B cell (primary cell): ENCODE results near the gene TOR1AIP2. TPM values are rescaled to one million over a fixed set of nuclear protein-coding genes. Genes with fewer than 3 reads are reported as not detected.

ENCODE experiments used
- ATAC-seq: fragments of 200-7000 bp; cut with Tn5 transposase; one replicate; pipeline ENCODE4 v1.10.0; 2021; ENCODE audit warnings: low read depth, mild to moderate bottlenecking, moderate number of reproducible peaks, moderate library complexity
- CTCF ChIA-PET: fragments of 350-600 bp; sonication (Branson Sonifier 250); formaldehyde crosslinking; loops from one replicate; lab custom pipeline; 2021; ENCODE audit warnings: antibody characterized with exemption, inconsistent platforms; lab: Charles Lee
- POLR2A ChIA-PET: fragments of 350-600 bp; sonication (Branson Sonifier 250); formaldehyde crosslinking; loops from one replicate; lab custom pipeline; 2021; ENCODE audit warnings: antibody characterized with exemption; lab: Charles Lee
- DNase-seq: peaks from one replicate; pipeline ENCODE4 v3.0.0; 2013
- H2AFZ ChIP-seq: 2 replicates; pipeline ENCODE4 v1.6.1; 2012; ENCODE audit warnings: mild to moderate bottlenecking, low read depth, low read length; ENCODE audit not compliant: insufficient read depth, poor library complexity, severe bottlenecking
- H3K27ac ChIP-seq, 2 donors: 1 replicate in 1 of 2; 2 replicates in 1 of 2; pipeline ENCODE4 v1.5.1; 2012 to 2013; ENCODE audit warnings: low read length in 2 of 2, mild to moderate bottlenecking in 2 of 2, moderate library complexity in 1 of 2
- H3K27me3 ChIP-seq, 4 experiments: fragments of 200-600 bp in 1 of 4; sonication (generic) in 1 of 4; replicated peaks in 1 of 4; 1 replicate in 2 of 4; 2 replicates in 2 of 4; pipeline versions ENCODE4 v1.6.1 to v1.7.0; 2013 to 2016; ENCODE audit warnings: low read length in 3 of 4, mild to moderate bottlenecking in 2 of 4, mixed read lengths in 1 of 4, moderate library complexity in 1 of 4; ENCODE audit not compliant: insufficient read depth in 4 of 4, control insufficient read depth in 3 of 4; ENCODE audit errors: control extremely low read depth in 1 of 4
- H3K36me3 ChIP-seq, 2 experiments: replicated peaks in 1 of 2; 1 replicate in 1 of 2; 2 replicates in 1 of 2; pipeline versions ENCODE4 v1.6.1 to v1.7.1; 2013; ENCODE audit warnings: low read length in 1 of 2; ENCODE audit not compliant: insufficient read depth in 2 of 2, control insufficient read depth in 1 of 2; ENCODE audit errors: control extremely low read depth in 1 of 2, extremely low read depth in 1 of 2
- H3K4me1 ChIP-seq, 2 donors: fragments of 200-600 bp in 1 of 2; sonication (generic) in 1 of 2; 1 replicate in 1 of 2; 2 replicates in 1 of 2; pipeline versions ENCODE4 v1.5.1 to v1.6.1; 2013 to 2017; ENCODE audit warnings: low read length in 2 of 2; ENCODE audit not compliant: control insufficient read depth in 2 of 2, insufficient read depth in 2 of 2
- H3K4me2 ChIP-seq: replicated peaks from 2 replicates; pipeline ENCODE3; 2012; ENCODE audit warnings: mild to moderate bottlenecking, low read depth, low read length; ENCODE audit not compliant: poor library complexity, severe bottlenecking
- H3K4me3 ChIP-seq, 5 experiments: fragments of 200-600 bp in 1 of 5; sonication (generic) in 1 of 5; 1 replicate in 3 of 5; 2 replicates in 2 of 5; pipeline versions ENCODE4 v1.5.1 to v1.7.0; 2011 to 2016; ENCODE audit warnings: low read length in 4 of 5, mild to moderate bottlenecking in 4 of 5, low read depth in 2 of 5, control low read depth in 1 of 5, moderate library complexity in 1 of 5; ENCODE audit not compliant: insufficient read depth in 1 of 5; ENCODE audit errors: control extremely low read depth in 1 of 5, extremely low read depth in 1 of 5
- H3K79me2 ChIP-seq: fragments of 200-600 bp; sonication (generic); one replicate; pipeline ENCODE4 v1.6.0; 2016; ENCODE audit warnings: low read length; ENCODE audit not compliant: control insufficient read depth, insufficient read depth
- H3K9ac ChIP-seq: fragments of 200-600 bp; sonication (generic); 2 replicates; pipeline ENCODE4 v1.6.1; 2017; ENCODE audit warnings: mild to moderate bottlenecking, low read length, moderate library complexity
- H3K9me3 ChIP-seq, 3 donors: one replicate each; pipeline versions ENCODE4 v1.6.1 to v1.7.1; 2013; ENCODE audit warnings: low read length in 2 of 3; ENCODE audit not compliant: control insufficient read depth in 2 of 3, insufficient read depth in 1 of 3; ENCODE audit errors: control extremely low read depth in 1 of 3
- H4K20me1 ChIP-seq: 2 replicates; pipeline ENCODE4 v1.6.0; 2012; ENCODE audit warnings: mild to moderate bottlenecking, low read length; ENCODE audit not compliant: insufficient read depth, control insufficient read depth, poor library complexity, severe bottlenecking
- H3K27ac Mint-ChIP-seq: one replicate; pipeline ENCODE4 v1.8.0; 2021; ENCODE audit warnings: mixed read lengths
- H3K27me3 Mint-ChIP-seq: one replicate; pipeline ENCODE4 v1.8.0; 2021; ENCODE audit warnings: mixed read lengths
- H3K4me1 Mint-ChIP-seq: one replicate; pipeline ENCODE4 v1.8.0; 2021; ENCODE audit warnings: mixed read lengths
- H3K4me3 Mint-ChIP-seq: one replicate; pipeline ENCODE4 v1.8.0; 2021; ENCODE audit warnings: mixed read lengths
- H3K9me3 Mint-ChIP-seq: one replicate; pipeline ENCODE4 v1.8.0; 2022; ENCODE audit warnings: mixed read lengths; ENCODE audit not compliant: insufficient read depth
- CTCF ChIP-seq: fragments of 200-600 bp; IDR thresholded peaks from one replicate; pipeline ENCODE4 v1.8.0; 2022; ENCODE audit warnings: antibody characterized with exemption, mild to moderate bottlenecking
- EZH2 ChIP-seq: IDR thresholded peaks from 2 replicates; pipeline ENCODE4 v1.6.1; 2012; ENCODE audit warnings: borderline replicate concordance, low read depth, mild to moderate bottlenecking, moderate library complexity, low read length; ENCODE audit not compliant: insufficient read depth, poor library complexity, severe bottlenecking
- WGBS: methylation state at CpG from one replicate; pipeline ENCODE4 v1.1.5; 2013; ENCODE audit warnings: missing lambda C conversion rate; ENCODE audit not compliant: insufficient coverage; 5-methylcytosine and 5-hydroxymethylcytosine counted together
- intact Hi-C: fragments of 100-400 bp; cut with micrococcal nuclease; formaldehyde crosslinking; loops from one replicate; pipeline ENCODE4 v1.10.0; 2022
- polyA plus RNA-seq: library from polyadenylated mRNA; depleted of rRNA; stranded (reverse); fragments of >200 nt; gene quantifications from 2 replicates; pipeline ENCODE4 v1.2.3, GENCODE V29; 2012
- total RNA-seq, 2 donors: library from RNA; stranded (reverse); fragments of 120-200 nt in 1 of 2; gene quantifications; 1 replicate in 1 of 2; 2 replicates in 1 of 2; pipeline versions ENCODE4 v1.2.3 to v1.2.4, GENCODE V29; 2013 to 2022

The TOR1AIP2 gene
- total and polyA plus RNA-seq, 2 donors (not counting 1 experiment from before 2014, with no cell fraction given): 13.6 to 54.4 TPM

- Histone ChIP-seq H3K27ac (no peak overlapping the region), H3K9ac (no peak overlapping the region), H3K27me3 (no peaks in the 10 kb centered on the region), H2AFZ (no peak overlapping the region), H4K20me1 (no peaks in the 10 kb centered on the region), H3K4me2 (no peak overlapping the region), H3K9me3 (no peaks in the 10 kb centered on the region), H3K4me3 (no peak overlapping the region), H3K36me3 (peaks cover 6 to 10% of the 10 kb centered on the region in 2 experiments), H3K4me1 (no peaks in the 10 kb centered on the region), H3K79me2 (no peaks in the 10 kb centered on the region)
- TF ChIP-seq CTCF: no peak
- no peak for TF ChIP-seq EZH2
- POLR2A ChIA-PET: no interaction called here
- H3K27me3 Mint-ChIP-seq: no peaks in the 10 kb centered on the region
- DNase-seq: no peak
- H3K9me3 Mint-ChIP-seq: no peaks in the 10 kb centered on the region
- no peak overlapping the region for H3K27ac Mint-ChIP-seq
- no peak overlapping the region for H3K4me3 Mint-ChIP-seq
- WGBS: no CpG with 5 or more reads among the region's 4 CpGs
- no peak for ATAC-seq
- no peaks in the 10 kb centered on the region for H3K4me1 Mint-ChIP-seq
- CTCF ChIA-PET: no interaction called here
- intact Hi-C loops: no loop called here
Observed at GRCh38 chr1:179925922-179926849, 48.6 kb upstream of the TOR1AIP2 start.

- H3K4me1 ChIP-seq: no peaks in the 10 kb centered on the region
- Mint-ChIP-seq H3K9me3 (no peaks in the 10 kb centered on the region), H3K4me3 (no peak overlapping the region), H3K4me1 (no peaks in the 10 kb centered on the region), H3K27ac (no peak overlapping the region), H3K27me3 (no peaks in the 10 kb centered on the region)
- CTCF ChIA-PET: no interaction called here
- no peaks in the 10 kb centered on the region for H3K9me3 ChIP-seq
- H3K36me3 ChIP-seq: peaks cover 6 to 14% of the 10 kb centered on the region in 2 experiments
- 100% methylated on average over 1 of the region's 5 CpGs for WGBS
- no peak for DNase-seq
- no peaks in the 10 kb centered on the region for H3K27me3 ChIP-seq
- ATAC-seq: no peak
- H3K9ac ChIP-seq: no peak overlapping the region
- H3K4me3 ChIP-seq: no peak overlapping the region
- TF ChIP-seq EZH2 (no peak), CTCF (no peak)
- intact Hi-C loops: no loop called here
- H4K20me1 ChIP-seq: no peaks in the 10 kb centered on the region
- POLR2A ChIA-PET: no interaction called here
- no peak overlapping the region for H2AFZ ChIP-seq
- no peak overlapping the region for H3K27ac ChIP-seq
- no peaks in the 10 kb centered on the region for H3K79me2 ChIP-seq
- no peak overlapping the region for H3K4me2 ChIP-seq
Observed at GRCh38 chr1:179925302-179925701, 47.7 kb upstream of the TOR1AIP2 start.
